Stimulated activated CD8-positive, alpha-beta memory T cell treated with anti-CD3 and anti-CD28 coated beads, Interleukin-12 subunit alpha, Interleukin-12 subunit beta, amount 100 ng/mL, for 24 hours (primary cell): ENCODE measurements around the gene GLI3.

ENCODE experiments used
- DNase-seq: peaks from one replicate; pipeline ENCODE4 v3.0.0-alpha.2; 2020; ENCODE audit errors: extremely low read depth

GLI3 gene

DNA sequence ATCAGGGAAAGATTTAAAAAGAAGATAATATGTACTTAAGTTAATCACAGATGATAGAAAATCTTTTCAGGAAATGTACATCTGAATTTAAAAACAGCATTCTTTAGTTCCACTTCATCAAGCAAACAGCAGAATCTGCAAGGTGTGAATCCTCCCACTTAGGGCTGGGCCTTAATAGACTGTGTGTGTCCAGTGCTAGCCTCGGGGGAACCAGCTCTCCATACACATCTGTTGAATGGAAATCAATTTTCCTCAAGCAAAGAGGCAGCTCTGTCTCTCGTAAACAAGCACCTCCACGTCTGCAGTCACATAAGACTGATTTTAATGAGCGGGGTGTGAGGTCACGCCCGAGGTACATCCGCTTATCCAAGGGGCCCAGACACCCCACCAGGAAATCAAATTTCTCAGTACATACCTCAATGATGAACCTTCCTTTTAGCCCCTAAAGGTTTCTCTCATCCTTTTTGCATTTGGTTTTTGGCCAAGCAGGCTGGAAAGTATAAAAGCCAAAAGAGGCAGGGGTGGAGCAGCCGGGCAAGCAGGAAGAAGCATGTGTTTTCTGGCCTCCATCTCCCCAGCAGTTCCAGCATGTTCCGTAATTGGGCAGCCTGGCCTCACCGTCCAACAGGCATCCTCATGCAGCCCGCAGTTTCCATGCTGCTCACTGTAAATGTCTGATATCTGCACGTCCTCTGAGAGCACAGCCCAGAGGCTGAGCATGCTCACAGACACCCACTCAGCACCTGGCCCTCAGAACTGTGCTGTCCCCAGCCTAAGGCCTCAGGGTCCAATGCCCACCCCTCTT is 131.3 kb downstream of the GLI3 start:
- DNase-seq, result no peak

DNA sequence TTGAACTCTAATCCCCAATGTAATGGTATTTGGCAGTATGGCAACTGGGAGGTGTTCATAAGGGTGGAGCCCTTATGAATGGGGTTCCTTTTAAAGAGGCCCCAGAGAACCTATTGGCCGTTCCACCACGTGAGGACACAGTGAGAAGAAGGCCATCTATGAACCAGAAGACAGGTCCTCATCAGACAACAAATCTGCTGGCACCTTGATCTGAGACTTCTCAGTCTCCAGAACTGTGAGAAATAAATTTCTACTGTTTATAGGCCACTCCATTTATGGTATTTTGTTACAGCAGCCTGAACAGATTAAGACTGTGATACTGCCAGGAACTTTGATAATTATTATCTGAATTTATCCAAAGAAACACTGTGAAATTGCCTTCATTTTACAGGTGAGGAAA is 132.3 kb downstream of the GLI3 start:
- no peak for DNase-seq

DNA sequence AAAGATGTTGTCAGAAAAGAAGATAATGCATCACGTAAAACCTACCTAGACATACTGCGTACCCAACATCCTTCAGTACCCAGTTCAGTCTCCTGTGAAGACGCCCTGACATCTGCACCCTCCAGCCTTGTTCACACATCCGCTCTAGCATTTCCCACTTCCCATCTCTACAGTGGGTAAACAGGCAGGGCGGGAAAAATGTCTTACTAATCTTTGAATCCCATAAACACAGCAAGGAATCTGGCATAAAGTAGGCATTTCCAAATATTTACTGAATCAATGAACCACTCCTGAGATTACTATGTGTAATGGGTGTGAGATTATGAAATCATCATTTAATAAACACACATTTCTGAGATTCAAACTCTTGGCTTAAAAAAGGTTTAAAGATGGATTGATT is 132.8 kb downstream of the GLI3 start:
- DNase-seq, result no peak

DNA sequence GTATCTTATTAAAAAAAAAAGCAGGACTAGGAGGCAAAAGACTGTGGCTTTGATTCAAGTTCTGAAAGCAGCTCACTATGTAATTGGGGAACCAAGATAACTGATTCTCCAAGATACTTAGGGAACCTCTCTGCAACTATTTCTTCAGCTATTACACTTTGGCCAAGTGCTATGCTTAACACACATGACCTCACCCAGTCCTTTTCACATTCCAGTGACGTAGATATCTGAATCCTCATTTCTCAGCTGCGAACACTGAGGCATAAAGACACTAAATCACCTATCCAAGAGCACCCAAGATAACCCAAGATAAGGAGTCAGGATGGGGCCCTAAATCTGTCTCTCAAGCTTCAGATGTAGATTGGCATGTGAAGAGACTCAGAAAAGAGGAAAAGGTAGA is 133.6 kb downstream of the GLI3 start:
- no peak for DNase-seq

DNA sequence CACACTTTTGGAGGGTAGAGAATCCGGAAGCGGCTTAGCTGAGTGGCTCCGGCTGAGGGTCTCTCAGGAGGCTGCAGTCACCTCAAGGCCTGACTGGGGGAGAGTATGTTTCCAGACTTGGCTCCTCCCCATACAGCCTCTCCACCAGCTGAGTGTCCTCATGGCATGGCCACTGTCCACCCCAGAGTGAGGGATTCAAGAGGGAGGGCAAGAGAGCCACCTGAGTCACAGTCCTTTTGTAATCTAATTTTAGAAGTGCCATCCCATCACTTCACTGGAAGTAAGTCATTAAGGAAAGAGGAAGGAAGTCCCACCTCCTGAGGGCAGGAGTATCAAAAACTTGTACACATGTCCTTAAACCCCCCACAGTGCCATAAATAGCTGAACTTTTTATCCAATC is 134.0 kb downstream of the GLI3 start:
- DNase-seq, result no peak

DNA sequence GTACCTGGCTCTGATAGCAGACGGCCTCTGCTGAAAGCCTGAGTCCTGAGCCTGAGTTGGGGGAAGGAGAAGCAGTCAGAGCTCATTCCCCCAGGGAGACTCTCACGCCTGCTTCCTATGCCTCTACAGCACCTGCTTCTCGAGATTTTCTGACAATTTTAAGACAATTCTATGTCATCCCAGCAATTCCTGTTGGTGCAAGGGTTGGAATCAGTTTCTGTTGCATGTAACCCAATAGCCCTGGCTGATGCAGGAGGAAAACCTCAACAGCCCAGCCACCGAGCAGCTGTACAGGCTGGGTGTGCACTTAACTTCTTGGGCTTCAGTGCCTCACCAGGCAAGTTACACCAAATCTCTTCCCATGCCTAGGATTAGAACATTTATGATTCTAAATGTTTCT is 134.7 kb downstream of the GLI3 start:
- no peak for DNase-seq

DNA sequence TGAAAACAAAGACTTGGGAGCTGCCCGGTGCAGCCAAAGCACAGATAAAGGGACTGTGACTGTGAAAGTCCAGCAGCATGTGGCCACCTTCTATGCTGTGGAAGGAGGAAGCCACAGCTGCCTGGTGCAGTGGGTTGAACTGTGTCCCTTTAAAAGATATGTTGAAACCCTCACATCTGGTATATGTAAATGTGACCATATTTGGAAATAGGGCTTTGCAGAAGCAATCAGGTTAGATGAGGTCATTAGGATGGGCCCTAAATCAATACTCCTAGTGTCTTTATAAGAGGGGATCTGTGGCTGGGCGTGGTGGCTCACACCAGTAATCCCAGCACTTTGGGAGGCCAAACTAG is 136.9 kb downstream of the GLI3 start:
- no peak for DNase-seq

DNA sequence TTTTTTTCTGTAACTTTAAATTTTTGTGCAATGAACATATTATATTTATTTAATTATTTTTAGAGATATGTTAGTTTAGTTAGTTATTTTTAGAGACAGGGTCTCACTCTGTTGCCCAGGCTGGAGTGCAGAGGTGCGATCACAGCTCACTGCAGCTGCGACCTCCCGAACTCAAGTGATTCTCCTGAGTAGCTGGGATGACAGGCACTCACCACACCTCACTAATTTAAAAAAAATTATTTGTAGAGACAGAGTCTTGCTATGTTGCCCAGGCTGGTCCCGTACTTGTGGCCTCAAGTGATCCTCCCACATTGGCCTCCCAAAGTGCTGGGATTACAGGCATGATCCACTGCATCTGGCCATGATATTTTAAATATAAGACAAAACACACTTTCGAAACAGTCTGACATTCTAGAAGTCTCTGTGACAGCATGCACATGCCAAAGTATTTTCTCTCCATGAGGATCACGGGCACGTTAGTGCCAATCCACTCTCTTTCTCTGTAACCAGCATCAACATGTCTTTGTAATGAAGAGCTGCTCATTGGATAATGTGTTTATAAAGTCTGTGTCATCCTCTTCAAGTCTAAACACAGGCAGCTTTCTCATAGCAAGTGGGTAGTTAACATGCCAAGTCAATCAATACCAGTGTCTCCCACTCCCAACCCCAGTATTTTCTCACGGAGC is 137.4 kb downstream of the GLI3 start:
- DNase-seq, result no peak

DNA sequence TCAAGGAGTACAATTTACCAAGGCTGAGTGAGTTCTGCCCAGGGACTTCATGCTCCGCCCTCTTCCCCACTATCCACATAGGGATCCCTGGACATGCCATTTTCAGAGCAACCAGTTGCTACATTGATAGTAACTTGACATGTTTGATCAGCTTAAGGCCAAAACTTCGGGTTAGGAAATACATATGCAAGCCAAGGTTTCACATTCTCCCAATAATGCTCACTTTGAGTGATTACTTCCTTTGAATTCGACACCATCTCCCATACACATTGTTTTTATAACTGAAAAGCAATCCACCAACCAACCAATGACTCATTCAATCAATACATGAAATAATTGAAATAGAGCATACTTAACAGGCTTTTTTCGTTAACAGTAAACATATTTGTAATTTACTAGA is 137.9 kb downstream of the GLI3 start:
- no peak for DNase-seq

DNA sequence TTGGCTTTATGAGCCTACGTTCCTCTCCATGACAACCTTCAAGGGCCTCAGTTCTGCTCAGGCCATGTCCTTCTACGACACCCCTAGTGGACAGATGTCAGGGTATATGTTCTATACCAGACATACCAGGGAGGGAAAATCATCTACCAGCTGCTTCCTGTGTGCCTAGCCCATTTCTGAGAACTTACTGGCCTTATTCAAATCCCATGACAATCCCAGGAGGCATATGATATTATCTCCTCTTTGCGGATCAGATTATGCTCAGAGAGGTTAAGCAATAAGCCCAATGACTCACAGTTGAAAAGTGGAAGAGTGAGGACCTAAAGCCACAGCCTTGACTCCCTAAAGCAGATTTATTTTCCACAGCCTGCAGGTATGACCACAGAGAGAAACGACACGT is 139.3 kb downstream of the GLI3 start:
- no peak for DNase-seq

DNA sequence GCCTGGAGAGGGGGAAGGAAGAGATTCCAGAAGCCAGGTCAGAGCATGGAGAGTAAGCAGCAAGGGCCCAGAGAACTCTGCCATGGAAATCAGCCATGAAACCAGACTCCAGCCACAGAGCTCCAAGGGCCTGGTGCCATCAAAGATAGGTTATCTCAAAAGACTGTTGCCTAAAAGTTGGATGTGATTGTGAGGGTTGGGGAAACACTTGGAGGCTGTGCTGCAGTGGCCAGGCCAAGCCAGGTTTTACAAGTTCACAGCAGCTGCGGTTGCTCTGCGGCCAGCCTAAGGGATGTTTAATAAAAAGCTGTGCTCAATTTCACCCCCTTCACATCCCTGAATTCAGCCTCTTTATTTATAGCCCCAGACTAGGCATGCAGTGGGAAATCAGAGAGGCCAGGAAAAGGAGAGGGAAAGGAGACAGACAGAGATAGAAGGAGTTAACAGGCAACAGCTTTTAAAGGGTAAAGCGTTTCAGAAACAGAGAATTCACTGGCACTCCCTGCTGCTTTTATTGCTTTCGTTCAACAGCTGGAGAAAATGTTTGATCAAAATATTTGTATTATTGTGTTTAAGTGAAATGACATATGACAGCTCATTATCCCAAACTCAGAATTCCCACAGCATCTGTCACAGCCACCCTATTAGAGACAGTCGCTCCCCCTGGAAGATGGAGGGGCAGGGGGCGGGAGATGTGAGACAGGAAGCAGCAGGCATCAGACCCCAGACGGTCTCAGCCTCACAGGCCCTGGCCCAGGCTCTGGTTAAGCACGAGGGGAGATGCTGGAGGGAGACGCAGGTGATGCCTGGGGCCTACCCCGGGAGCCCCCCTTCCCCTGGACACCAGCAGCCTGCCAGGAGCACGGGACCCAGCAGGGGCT is 140.1 kb downstream of the GLI3 start:
- no peak for DNase-seq

DNA sequence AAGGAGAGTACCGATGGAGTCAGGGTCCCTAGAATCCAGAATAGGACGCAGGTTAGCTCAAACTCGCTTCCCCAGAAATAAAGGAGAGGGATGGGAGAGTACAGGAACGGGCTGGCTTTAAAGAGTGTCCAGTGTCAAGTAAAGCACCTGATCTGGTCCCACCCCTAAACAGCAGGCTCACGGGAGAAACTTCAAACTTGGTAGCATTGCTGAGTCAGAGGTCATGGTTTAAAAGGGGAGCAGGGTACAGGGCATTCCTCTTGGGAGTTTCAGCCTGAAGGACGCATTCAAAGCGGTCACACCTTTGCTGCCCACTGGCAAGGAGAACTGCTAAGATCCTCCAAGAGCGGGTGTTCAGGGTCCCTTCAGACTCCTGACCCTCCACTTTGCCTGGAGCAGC is 140.7 kb downstream of the GLI3 start:
- no peak for DNase-seq

DNA sequence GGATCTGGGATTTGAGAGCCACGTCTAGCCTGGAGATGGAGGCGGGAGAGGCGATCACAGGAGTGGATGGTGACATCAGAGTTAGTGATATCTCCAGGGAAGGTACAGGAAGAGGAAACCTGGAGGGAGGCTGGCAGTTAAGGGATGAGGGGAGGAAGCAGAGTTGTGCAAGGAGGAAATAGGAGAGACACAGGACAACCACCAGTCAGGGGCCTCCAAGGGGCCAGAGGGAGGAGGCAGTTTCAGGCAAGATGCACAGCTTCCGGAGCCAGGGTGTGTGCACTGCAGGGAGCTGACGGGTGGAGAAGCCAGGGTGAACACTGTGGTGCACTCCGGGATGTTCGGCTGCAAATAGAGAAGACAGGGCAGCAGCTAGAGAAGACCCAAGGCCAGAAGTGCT is 141.2 kb downstream of the GLI3 start:
- no peak for DNase-seq

DNA sequence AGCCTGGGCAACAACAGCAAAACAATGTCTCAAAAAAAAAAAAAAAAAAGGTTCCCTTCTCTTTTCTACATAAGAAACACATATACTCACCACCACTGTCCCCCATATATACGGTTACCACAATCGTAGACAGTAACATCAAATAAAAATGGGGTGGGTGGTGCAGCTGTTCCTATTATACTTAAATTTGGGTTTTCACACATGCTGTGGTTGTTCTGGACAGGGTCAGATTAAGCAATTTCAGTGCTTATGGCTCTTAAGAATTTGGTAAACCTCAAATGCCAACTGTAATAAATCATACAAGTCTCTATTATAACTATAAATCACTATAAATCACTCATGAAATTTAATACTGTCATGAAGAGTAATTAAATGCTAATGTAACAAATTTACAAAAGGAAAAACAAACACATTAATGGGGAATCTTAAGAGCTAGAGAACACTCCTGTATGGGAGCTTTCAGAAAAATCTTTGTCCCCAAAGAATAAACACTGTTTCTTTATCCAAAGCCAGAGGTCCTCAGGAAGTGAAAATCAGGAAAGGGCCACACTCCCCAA is 143.6 kb downstream of the GLI3 start:
- DNase-seq, result no peak

DNA sequence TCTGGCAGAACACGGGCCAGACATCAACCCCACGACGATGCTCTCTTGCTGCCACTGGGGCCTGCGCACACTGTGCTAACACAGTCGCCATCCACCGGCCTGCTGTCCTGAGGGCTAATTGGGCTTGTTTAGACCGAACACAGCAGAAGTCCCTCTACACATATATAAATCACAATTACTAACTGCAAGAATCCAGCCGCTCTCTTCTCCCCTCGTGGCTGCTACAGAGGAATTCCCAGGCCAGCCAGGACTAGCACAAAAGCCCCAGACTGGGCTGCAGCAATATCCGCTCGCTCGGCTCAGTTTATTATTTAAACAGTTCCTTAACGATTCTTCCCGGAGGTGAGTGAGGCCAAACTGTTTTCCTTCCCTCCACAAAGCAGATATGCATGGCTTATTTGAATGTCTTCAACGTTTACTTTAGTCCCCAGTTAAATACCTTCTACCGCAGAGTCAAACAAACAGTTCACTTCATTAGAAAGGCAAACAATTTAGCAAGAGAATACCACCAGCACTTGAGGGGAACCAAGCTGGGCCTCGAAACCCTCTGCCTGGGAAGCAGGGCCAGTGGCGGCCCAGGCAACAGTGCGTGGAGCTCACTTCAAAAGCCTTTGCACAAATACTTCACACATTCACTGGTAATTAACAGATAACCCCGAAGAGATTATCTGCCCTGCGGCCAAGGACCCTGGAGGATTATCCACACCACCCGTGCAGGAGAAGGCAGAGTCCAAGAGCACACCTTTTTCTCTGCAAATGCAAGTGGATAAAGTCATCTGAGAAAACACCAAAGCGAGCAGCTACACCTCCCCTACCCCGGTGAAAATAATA is 145.3 kb downstream of the GLI3 start:
- no peak for DNase-seq

DNA sequence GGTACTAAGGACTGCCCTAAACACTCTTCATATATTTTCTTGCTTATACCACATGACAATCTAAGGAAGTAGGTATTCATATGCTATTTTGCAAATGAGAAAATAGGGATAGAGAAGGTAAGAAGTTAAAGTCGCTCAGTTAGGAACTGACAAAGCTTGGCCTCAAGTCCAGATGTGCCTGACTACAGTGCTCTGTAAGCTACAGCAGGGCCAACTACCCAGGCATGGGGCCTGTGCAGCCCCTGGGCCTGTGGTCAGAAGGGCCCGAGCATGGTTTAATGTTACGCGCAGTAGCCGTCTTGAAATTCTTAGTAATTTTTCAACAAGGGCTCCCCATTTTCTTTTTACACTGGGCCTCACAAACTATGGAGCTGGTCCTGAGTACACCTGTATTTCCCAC is 146.2 kb downstream of the GLI3 start:
- no peak for DNase-seq

DNA sequence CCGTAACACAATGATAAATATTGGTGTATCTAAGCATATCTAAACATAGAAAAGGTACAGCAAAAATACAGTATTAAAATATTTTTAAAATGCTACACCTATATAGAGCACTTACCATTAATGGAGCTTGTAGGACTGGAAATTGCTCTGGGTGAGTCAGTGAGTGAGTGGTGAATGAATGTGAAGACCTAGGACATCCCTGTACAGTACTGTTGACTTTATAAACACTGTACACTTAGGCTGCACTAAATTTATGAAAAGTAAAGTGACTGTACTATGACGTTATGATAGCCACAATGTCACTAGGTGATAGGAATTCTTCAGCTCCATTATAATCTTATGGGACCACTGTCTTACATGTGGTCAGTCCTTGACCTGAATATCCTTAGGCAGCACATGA is 147.0 kb downstream of the GLI3 start:
- DNase-seq, result no peak

DNA sequence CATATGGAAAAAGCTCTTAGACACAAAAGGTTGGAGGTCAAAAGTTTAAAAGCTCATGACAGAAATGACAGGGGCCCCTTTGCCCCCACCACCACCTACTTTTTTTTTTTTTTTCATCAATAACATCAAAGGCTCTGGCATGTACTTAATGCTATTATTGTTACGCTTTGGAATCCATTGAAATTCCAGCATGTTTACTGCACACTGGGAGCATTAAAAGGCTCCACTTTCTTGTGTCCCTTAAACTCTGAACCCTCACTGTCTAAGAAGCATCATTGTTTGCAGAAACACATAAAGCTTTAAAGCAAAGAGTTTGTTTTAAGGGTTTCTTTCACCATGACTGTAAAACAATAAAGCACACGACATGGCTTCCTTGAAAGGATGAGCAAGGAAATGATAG is 149.4 kb downstream of the GLI3 start:
- DNase-seq, result no peak

DNA sequence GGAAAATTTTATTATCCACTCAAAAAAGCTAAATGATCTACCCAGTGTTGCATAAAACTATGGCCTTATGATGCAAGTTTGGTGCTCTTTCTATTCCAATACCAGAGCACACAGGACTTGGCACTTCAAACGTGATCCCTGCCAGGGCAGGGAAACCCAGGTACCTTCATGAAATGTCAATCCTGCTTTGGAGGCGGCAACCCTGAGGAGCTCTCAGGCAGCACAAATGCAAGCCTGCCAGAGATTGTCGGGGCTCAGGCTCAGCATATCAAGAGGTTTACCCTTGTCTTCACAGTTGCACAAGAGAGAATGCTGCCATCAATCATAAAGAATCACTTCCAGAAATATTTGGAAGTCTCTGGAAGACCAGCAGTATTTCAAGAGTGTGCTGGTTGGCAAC is 151.5 kb downstream of the GLI3 start:
- DNase-seq, result no peak

DNA sequence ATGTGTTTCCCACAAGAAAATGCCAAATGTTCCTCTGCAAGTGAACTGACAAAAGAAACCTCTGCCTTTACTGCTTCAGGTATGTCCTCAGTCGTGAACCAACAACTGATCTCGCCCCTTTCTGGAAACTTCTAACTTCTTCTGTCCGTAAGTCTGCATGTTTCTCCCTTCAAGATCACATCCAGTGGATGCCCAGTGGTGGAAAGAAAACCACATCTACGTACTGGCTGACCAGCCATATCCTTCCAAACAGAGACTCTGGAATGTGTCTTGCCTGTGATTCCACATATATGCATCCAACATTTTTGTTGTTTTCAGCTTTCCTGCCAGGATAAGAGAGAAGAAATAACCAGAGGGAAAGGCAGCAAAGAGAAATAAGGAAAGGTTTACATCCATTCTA is 152.7 kb downstream of the GLI3 start:
- DNase-seq, result no peak

DNA sequence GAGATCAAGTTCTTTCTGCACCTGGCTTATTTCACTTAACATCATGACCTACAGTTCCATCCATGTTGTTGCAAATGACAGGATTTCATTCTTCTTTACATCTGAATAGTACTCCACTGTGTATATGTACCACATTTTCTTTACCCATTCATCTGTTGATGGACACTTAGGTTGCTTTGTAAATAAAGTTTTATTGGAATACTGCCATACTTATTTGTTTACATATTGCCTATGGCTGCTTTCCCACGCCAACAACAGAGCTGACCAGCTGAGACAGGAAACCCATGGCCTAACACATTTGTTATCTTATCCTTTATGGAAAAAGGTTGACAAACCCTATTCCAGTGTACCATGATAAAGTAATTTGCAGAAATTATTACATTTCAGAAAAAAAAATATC is 153.7 kb downstream of the GLI3 start:
- DNase-seq, result no peak

DNA sequence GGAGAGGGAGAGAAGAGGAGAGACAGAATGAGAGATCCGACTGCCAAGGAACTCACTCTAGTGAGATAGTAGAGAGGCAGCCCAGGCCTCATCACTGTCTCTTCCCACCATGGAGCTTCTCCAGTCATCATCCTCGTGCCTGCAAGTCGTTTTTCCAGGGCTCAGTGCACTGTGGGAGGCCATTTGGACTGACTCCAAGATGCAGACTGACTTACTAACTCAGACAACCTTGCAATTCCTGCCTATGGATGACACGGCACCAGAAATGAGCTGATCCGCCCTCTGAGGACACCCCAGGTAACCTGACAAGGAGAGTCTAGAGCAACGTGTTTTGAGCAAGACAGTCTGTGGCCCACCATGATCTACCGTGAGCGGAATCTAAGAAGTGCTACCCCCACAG is 154.9 kb downstream of the GLI3 start:
- DNase-seq, result no peak
